ENCODE results near the gene AP1M1. TPM values are rescaled to one million over a fixed set of nuclear protein-coding genes. Genes with fewer than 3 reads are reported as not detected.

AP1M1 gene
- total RNA-seq, 1 experiment from 2014 or later, result 88.7 TPM

DNA sequence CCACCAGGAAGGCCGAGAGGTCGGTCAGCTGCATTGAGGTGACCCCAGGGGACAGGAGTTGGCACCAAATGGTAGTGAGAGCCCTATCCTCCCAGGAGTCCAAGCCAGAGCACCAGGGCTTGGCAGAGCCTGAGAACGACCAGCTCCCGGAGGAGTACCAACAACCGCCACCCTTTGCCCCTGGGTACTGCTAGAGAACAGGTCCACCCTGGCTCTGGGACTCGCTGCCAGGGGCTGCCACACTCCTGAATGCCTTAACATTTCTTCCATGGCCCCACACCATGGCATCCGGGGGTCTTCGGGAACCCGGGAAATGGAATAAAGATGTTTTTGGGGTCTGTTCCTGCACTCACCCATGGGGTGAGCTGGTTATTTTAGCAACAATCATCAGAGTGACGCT lies 40.1 kb upstream of the AP1M1 start:
- Histone ChIP-seq H3K36me3 (ENCODE audit: control insufficient read depth, insufficient read depth, low read length) (no peaks in the 10 kb centered on the region), H3K27me3 (ENCODE audit: control insufficient read depth, insufficient read depth, low read length) (no peaks in the 10 kb centered on the region), H3K9me3 (ENCODE audit: control insufficient read depth, insufficient read depth, low read depth, low read length) (no peaks in the 10 kb centered on the region), H3K4me1 (ENCODE audit: control insufficient read depth, insufficient read depth, low read length) (peaks cover 2% of the 10 kb centered on the region; the same call in 1 of the 2 replicates), H3K27ac (ENCODE audit: low read length) (no peak overlapping the region), H3K4me3 (ENCODE audit: low read depth in 2 of 2, low read length in 2 of 2) (no peak overlapping the region)
- intact Hi-C loops (cut with micrococcal nuclease; ENCODE audit: unreplicated experiment), result no loop called here
- POLR2A ChIA-PET, result no interaction called here
- no peak for DNase-seq (ENCODE audit: low read depth, low spot score)
- in situ Hi-C loops (cut with HindIII; ENCODE audit: low pct_unique_long_range_greater_than_20kb, low sequenced_read_pairs), result no loop called here
- no peak for ATAC-seq
- no TSS peak for BruUV-seq (replicated peaks)
- CTCF ChIA-PET, result no interaction called here
- TF ChIP-seq SIN3A (IDR thresholded peaks at IDR 0.05; ENCODE audit: borderline replicate concordance, insufficient read depth, low read depth, low read length) (no peak), POLR2AphosphoS5 (IDR thresholded peaks at IDR 0.05; ENCODE audit: low read depth, low read length) (no peak), TCF7L2 (IDR thresholded peaks at IDR 0.05; ENCODE audit: low read depth, low read length) (no peak)
- TF ChIP-seq, protein P1, sequence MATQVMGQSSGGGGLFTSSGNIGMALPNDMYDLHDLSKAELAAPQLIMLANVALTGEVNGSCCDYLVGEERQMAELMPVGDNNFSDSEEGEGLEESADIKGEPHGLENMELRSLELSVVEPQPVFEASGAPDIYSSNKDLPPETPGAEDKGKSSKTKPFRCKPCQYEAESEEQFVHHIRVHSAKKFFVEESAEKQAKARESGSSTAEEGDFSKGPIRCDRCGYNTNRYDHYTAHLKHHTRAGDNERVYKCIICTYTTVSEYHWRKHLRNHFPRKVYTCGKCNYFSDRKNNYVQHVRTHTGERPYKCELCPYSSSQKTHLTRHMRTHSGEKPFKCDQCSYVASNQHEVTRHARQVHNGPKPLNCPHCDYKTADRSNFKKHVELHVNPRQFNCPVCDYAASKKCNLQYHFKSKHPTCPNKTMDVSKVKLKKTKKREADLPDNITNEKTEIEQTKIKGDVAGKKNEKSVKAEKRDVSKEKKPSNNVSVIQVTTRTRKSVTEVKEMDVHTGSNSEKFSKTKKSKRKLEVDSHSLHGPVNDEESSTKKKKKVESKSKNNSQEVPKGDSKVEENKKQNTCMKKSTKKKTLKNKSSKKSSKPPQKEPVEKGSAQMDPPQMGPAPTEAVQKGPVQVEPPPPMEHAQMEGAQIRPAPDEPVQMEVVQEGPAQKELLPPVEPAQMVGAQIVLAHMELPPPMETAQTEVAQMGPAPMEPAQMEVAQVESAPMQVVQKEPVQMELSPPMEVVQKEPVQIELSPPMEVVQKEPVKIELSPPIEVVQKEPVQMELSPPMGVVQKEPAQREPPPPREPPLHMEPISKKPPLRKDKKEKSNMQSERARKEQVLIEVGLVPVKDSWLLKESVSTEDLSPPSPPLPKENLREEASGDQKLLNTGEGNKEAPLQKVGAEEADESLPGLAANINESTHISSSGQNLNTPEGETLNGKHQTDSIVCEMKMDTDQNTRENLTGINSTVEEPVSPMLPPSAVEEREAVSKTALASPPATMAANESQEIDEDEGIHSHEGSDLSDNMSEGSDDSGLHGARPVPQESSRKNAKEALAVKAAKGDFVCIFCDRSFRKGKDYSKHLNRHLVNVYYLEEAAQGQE (IDR thresholded peaks at IDR 0.05; ENCODE audit: insufficient read depth in 1 of 2, low read depth in 2 of 2, low read length in 1 of 2), result no peak
- TF ChIP-seq, protein P2, sequence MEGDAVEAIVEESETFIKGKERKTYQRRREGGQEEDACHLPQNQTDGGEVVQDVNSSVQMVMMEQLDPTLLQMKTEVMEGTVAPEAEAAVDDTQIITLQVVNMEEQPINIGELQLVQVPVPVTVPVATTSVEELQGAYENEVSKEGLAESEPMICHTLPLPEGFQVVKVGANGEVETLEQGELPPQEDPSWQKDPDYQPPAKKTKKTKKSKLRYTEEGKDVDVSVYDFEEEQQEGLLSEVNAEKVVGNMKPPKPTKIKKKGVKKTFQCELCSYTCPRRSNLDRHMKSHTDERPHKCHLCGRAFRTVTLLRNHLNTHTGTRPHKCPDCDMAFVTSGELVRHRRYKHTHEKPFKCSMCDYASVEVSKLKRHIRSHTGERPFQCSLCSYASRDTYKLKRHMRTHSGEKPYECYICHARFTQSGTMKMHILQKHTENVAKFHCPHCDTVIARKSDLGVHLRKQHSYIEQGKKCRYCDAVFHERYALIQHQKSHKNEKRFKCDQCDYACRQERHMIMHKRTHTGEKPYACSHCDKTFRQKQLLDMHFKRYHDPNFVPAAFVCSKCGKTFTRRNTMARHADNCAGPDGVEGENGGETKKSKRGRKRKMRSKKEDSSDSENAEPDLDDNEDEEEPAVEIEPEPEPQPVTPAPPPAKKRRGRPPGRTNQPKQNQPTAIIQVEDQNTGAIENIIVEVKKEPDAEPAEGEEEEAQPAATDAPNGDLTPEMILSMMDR (IDR thresholded peaks at IDR 0.05), result no peak

DNA sequence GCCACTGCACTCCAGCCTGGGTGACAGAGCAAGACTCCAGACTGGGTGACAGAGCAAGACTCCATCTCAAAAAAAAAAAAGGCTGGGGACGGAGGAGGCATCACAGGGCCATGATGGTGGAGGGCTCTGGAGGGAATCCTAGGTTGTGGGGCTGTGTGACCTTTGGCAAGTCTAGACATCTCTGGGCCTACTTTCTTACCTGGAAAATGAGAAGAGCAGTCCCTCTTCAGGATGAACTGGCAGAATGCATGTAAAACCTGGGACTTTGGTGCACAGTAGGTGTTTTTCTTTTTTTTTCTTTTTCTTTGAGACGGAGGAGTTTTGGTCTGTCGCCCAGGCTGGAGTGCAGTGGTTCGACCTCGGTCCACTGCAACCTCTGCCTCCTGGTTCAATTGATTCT lies 38.1 kb upstream of the AP1M1 start:
- TF ChIP-seq TCF7L2 (IDR thresholded peaks at IDR 0.05; ENCODE audit: low read depth, low read length) (no peak), SIN3A (IDR thresholded peaks at IDR 0.05; ENCODE audit: borderline replicate concordance, insufficient read depth, low read depth, low read length) (no peak), POLR2AphosphoS5 (IDR thresholded peaks at IDR 0.05; ENCODE audit: low read depth, low read length) (no peak)
- TF ChIP-seq, protein P2 (IDR thresholded peaks at IDR 0.05), result no peak
- TF ChIP-seq, protein P1 (IDR thresholded peaks at IDR 0.05; ENCODE audit: insufficient read depth in 1 of 2, low read depth in 2 of 2, low read length in 1 of 2), result no peak
- no peak for DNase-seq (ENCODE audit: low read depth, low spot score)
- BruUV-seq (replicated peaks), result no TSS peak
- ATAC-seq, result no peak
- Histone ChIP-seq H3K9me3 (ENCODE audit: control insufficient read depth, insufficient read depth, low read depth, low read length) (no peaks in the 10 kb centered on the region), H3K27ac (ENCODE audit: low read length) (no peak overlapping the region), H3K27me3 (ENCODE audit: control insufficient read depth, insufficient read depth, low read length) (no peaks in the 10 kb centered on the region), H3K36me3 (ENCODE audit: control insufficient read depth, insufficient read depth, low read length) (no peaks in the 10 kb centered on the region), H3K4me3 (ENCODE audit: low read depth in 2 of 2, low read length in 2 of 2) (no peak overlapping the region), H3K4me1 (ENCODE audit: control insufficient read depth, insufficient read depth, low read length) (peaks cover 2% of the 10 kb centered on the region; the same call in 1 of the 2 replicates)
- POLR2A ChIA-PET, result no interaction called here
- CTCF ChIA-PET, result interaction anchor here (0.7 kb wide), 1 partner anchor 56 kb away, joined by 3 read pairs; no protein-coding TSS in a partner anchor
- intact Hi-C loops (cut with micrococcal nuclease; ENCODE audit: unreplicated experiment) (no loop called here), in situ Hi-C loops (cut with HindIII; ENCODE audit: low pct_unique_long_range_greater_than_20kb, low sequenced_read_pairs) (no loop called here)

Data from Panc1 (cell line).